GM18858 (cell line): ENCODE results near the gene SLC17A9.
"Not testable (repeated sequence)": the region's sequence is repeated elsewhere in the genome, so short reads cannot be mapped to it uniquely, and the experiment has no call there.

ENCODE experiments used
- ATAC-seq: cut with Tn5 transposase; IDR thresholded peaks from one replicate; pipeline ENCODE4 v1.9.1; 2021; ENCODE audit not compliant: unreplicated experiment

The SLC17A9 gene

GRCh38 chr20:62955519-62956386 lies 3.2 kb downstream of the SLC17A9 start:
- ATAC-seq: no peak

GRCh38 chr20:62956387-62957135 lies 4.1 kb downstream of the SLC17A9 start:
- no peak for ATAC-seq

- ATAC-seq: no peak
Observed at GRCh38 chr20:62957136-62958117, 4.9 kb downstream of the SLC17A9 start.

GRCh38 chr20:62958388-62959100 lies 6.0 kb downstream of the SLC17A9 start:
- ATAC-seq: no peak

GRCh38 chr20:62959101-62959971 lies 6.8 kb downstream of the SLC17A9 start:
- ATAC-seq: no peak

- ATAC-seq: no peak
Observed at GRCh38 chr20:62959998-62960436, 7.5 kb downstream of the SLC17A9 start.

- not testable (repeated sequence) for ATAC-seq
Observed at GRCh38 chr20:62960446-62961309, 8.2 kb downstream of the SLC17A9 start.

GRCh38 chr20:62961310-62961783 lies 8.8 kb downstream of the SLC17A9 start:
- ATAC-seq: no peak

GRCh38 chr20:62961799-62962198 lies 9.3 kb downstream of the SLC17A9 start:
- ATAC-seq: no peak

GRCh38 chr20:62962221-62962879 lies 9.8 kb downstream of the SLC17A9 start:
- ATAC-seq: no peak

- ATAC-seq: no peak
Observed at GRCh38 chr20:62962891-62963613, 10.5 kb downstream of the SLC17A9 start.

GRCh38 chr20:62963614-62964397 lies 11.3 kb downstream of the SLC17A9 start:
- ATAC-seq: no peak

GRCh38 chr20:62964700-62965099 lies 12.2 kb downstream of the SLC17A9 start:
- ATAC-seq: no peak

GRCh38 chr20:62965363-62965771 lies 12.9 kb downstream of the SLC17A9 start:
- no peak for ATAC-seq

- ATAC-seq: no peak
Observed at GRCh38 chr20:62966212-62967148, 14.0 kb downstream of the SLC17A9 start.
